CD4-positive, alpha-beta T cell treated with Interleukin-4 for 1 hour (primary cell): Measurements from ENCODE around the gene RABGAP1.

Experiments
- DNase-seq, 2 donors: peaks; one replicate each; pipeline ENCODE4 v3.0.0-alpha.2; 2020 to 2022

The RABGAP1 gene

GRCh38 chr9:122944960-122945888, 4.4 kb downstream of the RABGAP1 start:
- no peak for DNase-seq

GRCh38 chr9:122946461-122947005, 5.7 kb downstream of the RABGAP1 start:
- no peak for DNase-seq

- DNase-seq: peak in 1 of 2 donors; percentile 10
These were observed 7.5 kb downstream of the RABGAP1 start for GRCh38 chr9:122948313-122948712.

GRCh38 chr9:122949696-122950095, 8.9 kb downstream of the RABGAP1 start:
- DNase-seq: no peak

- no peak for DNase-seq
These were observed 9.4 kb downstream of the RABGAP1 start for GRCh38 chr9:122950263-122950662.

GRCh38 chr9:122951056-122951455, 10.2 kb downstream of the RABGAP1 start:
- DNase-seq: no peak

GRCh38 chr9:122954253-122954691, 13.5 kb downstream of the RABGAP1 start:
- DNase-seq: no peak

GRCh38 chr9:122955961-122956360, 15.1 kb downstream of the RABGAP1 start:
- no peak for DNase-seq

GRCh38 chr9:122961139-122961538, 20.3 kb downstream of the RABGAP1 start:
- DNase-seq: no peak

- DNase-seq: no peak
These were observed 34.4 kb downstream of the RABGAP1 start for GRCh38 chr9:122975196-122975595.

GRCh38 chr9:122978601-122979000, 37.8 kb downstream of the RABGAP1 start:
- DNase-seq: no peak

- no peak for DNase-seq
These were observed 45.2 kb downstream of the RABGAP1 start for GRCh38 chr9:122986010-122986409.

- no peak for DNase-seq
These were observed 47.3 kb downstream of the RABGAP1 start for GRCh38 chr9:122988141-122988540.

GRCh38 chr9:122988920-122989621, 48.3 kb downstream of the RABGAP1 start:
- DNase-seq: peak in 1 of 2 donors; percentile 9

- DNase-seq: peak; percentile 15 to 51
These were observed 50.6 kb downstream of the RABGAP1 start for GRCh38 chr9:122991370-122991830.

- no peak for DNase-seq
These were observed 55.8 kb downstream of the RABGAP1 start for GRCh38 chr9:122996586-122996985.

- DNase-seq: no peak
These were observed 57.6 kb downstream of the RABGAP1 start for GRCh38 chr9:122998448-122998847.

GRCh38 chr9:123000371-123001068, 59.7 kb downstream of the RABGAP1 start:
- DNase-seq: no peak

GRCh38 chr9:123002754-123003153, 61.9 kb downstream of the RABGAP1 start:
- no peak for DNase-seq

- no peak for DNase-seq
These were observed 62.6 kb downstream of the RABGAP1 start for GRCh38 chr9:123003466-123003865.

GRCh38 chr9:123005964-123006363, 65.1 kb downstream of the RABGAP1 start:
- no peak for DNase-seq

- DNase-seq: no peak
These were observed 66.4 kb downstream of the RABGAP1 start for GRCh38 chr9:123007269-123007668.

GRCh38 chr9:123008909-123009308, 68.1 kb downstream of the RABGAP1 start:
- DNase-seq: no peak
